Effector CD8-positive, alpha-beta T cell (primary cell): ENCODE data around the gene LRP1.

Experiments
- DNase-seq: peaks from one replicate; lab custom pipeline; 2025; lab: John Stamatoyannopoulos, UW

Gene LRP1

GRCh38 chr12:57194253-57194652 is 66.0 kb downstream of the LRP1 start:
- no peak for DNase-seq

GRCh38 chr12:57195186-57195585 is 66.9 kb downstream of the LRP1 start:
- DNase-seq, result no peak

- no peak for DNase-seq
These were observed 67.5 kb downstream of the LRP1 start for GRCh38 chr12:57195611-57196371.

- DNase-seq, result no peak
These were observed 68.2 kb downstream of the LRP1 start for GRCh38 chr12:57196439-57196838.

- no peak for DNase-seq
These were observed 68.7 kb downstream of the LRP1 start for GRCh38 chr12:57196956-57197355.

- no peak for DNase-seq
These were observed 70.0 kb downstream of the LRP1 start for GRCh38 chr12:57198329-57198728.

- no peak for DNase-seq
These were observed 70.9 kb downstream of the LRP1 start for GRCh38 chr12:57199191-57199590.

- no peak for DNase-seq
These were observed 72.2 kb downstream of the LRP1 start for GRCh38 chr12:57200497-57200896.

GRCh38 chr12:57201219-57201618 is 72.9 kb downstream of the LRP1 start:
- DNase-seq, result no peak

- no peak for DNase-seq
These were observed 73.3 kb downstream of the LRP1 start for GRCh38 chr12:57201631-57202030.

GRCh38 chr12:57202321-57202720 is 74.0 kb downstream of the LRP1 start:
- no peak for DNase-seq

GRCh38 chr12:57203201-57203600 is 74.9 kb downstream of the LRP1 start:
- DNase-seq, result no peak

GRCh38 chr12:57203791-57204190 is 75.5 kb downstream of the LRP1 start:
- DNase-seq, result no peak

- DNase-seq, result no peak
These were observed 76.2 kb downstream of the LRP1 start for GRCh38 chr12:57204454-57204853.

GRCh38 chr12:57205186-57205585 is 76.9 kb downstream of the LRP1 start:
- no peak for DNase-seq

GRCh38 chr12:57205931-57206330 is 77.6 kb downstream of the LRP1 start:
- DNase-seq, result no peak

- no peak for DNase-seq
These were observed 79.7 kb downstream of the LRP1 start for GRCh38 chr12:57207731-57208630.

GRCh38 chr12:57208631-57209282 is 80.5 kb downstream of the LRP1 start:
- no peak for DNase-seq

GRCh38 chr12:57209916-57210315 is 81.6 kb downstream of the LRP1 start:
- no peak for DNase-seq

- no peak for DNase-seq
These were observed 82.2 kb downstream of the LRP1 start for GRCh38 chr12:57210461-57210860.

GRCh38 chr12:57210926-57211692 is 82.8 kb downstream of the LRP1 start:
- DNase-seq, result no peak
